ENCODE measurements around the gene FAM3A.

The FAM3A gene

DNA sequence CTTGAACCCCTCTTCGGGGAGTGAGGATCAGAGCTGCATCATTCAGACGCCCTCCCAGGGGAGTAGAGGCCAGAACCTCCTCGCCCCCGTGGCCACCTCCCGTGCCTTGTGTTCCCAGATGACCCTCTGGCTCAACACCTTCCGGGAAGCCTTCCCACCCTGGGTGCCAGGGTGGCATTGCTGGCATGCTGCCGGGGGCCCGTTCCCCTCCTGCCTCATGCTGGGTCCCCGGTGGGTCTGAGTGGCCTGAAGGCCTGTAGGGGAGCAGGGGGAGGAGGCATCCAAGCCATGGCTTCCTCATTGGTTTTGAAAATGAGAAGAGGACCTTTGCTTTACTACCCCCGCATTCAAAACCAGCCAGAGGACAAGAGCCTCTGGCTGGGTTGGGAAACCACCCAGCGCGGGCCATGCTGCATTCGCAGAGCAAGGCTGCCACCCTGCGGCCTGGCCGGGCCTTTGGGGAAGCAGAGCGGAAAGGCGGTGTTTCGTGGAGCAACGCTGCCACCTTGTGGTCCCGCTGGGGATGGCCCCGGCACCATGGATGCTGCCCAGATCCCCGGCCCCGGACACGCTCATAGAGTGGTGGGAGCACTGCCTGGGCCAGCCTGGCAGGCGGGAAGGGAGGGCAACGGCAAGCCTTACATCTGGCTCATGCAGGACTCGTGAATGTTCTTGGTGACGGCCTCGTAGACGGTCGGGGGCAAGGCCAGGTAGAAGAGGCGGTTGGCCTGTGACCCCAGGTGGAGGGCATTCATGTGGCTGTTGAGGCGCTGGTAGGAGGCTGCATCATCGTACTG, 18.7 kb upstream of the FAM3A start:
- DNase-seq (ENCODE audit: low spot score), result peak; percentile 86

DNA sequence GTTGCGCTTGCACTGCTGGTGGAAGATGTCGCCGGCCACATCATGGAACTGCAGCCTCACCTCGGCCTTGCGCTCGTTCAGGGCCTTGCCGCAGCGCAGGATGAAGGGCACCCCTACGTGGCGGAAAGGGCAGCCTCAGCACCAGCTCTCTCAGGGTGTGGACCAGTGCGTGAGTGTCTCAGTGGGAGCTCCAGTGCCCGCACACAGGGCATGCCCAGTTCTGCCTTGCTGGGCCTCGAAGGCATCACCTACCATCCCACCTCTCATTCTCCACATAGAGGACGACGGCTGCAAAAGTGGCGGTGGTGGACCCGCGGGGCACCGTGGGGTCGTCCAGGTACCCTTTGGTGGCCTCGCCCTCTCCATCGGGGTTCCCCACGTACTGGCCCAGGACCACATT, 16.7 kb upstream of the FAM3A start:
- DNase-seq (ENCODE audit: low spot score), result no peak

GRCh38 chrX:154531626-154532025, 15.6 kb upstream of the FAM3A start:
- DNase-seq (ENCODE audit: low spot score), result no peak

GRCh38 chrX:154530286-154530685, 14.3 kb upstream of the FAM3A start:
- DNase-seq (ENCODE audit: low spot score), result no peak

DNA sequence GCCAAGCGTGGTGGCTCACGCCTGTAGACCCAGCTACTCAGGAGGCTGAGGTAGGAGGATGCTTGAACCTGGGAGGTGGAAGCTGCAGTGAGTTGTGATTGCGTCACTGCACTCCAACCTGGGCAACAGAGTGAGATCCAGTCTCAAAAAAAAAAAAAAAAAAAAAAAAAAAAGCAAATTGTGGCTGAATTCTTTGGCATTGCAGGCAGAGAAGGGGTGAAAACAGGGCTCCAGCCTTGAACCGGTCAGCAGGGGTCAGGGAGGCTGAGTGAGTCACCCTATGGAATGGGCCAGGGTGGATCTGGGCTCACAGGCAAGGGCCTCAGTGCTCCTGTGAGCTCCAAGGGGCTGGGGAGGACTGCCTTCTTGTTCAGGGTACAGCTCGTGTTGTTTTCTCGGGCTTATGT, 13.2 kb upstream of the FAM3A start:
- no peak for DNase-seq (ENCODE audit: low spot score)

DNA sequence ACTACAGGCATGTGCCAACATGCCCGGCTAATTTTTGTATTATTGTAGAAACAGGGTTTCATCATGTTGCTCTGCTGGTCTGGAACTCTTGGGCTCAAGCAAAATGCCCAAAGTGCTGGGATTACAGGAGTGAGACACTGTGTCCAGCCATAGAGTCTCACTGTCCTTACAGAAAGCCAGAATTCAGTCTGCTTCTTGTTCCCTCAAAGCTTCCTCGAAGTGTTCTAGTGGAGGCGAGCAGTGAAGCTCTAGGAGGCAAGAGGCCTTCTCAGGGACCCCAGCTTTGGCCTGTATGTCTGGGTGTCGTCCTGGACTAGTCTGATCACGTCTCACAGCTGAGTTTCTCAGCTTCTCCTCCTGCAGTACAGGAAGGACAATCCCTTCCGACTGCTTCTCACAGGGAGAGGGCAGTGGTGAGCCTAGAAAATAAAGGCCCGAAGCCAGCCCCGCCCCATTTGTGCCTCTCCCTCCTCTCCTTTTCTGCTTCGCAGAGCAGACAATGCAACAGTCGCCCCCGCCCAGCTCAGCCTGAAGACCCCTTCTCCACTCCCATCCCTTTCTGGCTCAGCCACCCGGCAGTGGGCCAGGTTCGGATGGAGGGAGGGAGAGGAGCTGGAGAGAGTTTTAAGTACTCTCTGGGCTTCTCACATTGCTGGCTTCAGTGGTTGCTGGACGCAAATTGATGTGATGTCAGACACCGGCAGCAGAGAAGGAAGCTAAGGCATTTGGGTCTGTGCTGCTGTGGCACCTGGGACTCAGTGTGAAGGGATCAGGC, 11.1 kb upstream of the FAM3A start:
- peak; percentile 66 for DNase-seq (ENCODE audit: low spot score)

DNA sequence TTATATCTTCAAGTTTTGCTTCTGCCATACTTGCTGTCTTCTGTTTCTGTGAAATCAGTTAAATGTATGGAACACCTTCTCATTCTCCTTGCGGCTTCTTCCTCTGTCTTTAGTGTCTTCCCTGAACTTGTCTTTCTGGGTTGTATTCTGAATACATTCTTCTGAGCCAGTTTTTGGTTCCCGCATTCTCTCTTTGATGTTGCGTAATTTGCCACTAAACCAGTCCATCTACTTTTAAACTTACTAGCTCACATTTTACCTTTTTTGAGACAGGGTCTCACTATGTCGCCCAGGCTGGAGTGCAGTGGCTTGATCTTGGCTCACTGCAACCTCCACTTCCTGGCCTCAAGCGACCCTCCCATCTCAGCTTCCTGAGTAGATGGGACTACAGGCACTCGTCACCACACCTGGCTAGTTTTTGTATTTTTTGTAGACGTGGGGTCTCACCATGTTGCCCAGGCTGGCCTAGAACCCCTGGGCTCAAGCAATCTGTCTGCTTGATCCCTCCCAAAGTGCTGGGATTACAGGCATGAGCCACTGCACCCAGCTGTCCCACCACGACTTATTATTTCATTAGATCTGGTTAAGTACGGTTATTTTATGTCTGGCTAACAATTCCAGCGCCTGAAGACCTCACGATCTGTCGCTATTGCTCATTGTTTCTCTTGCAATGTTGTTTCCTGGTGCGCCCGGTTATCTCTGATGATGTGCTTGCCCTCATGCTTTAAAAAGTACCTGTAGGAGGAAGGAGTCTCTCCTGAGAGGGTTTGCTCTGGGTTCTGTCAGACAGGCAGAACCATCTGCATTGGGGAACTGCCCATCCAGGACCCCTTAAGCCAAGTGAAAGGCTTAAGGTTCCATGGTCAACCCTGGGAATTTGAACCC, 9.8 kb upstream of the FAM3A start:
- DNase-seq (ENCODE audit: low spot score), result no peak

DNA sequence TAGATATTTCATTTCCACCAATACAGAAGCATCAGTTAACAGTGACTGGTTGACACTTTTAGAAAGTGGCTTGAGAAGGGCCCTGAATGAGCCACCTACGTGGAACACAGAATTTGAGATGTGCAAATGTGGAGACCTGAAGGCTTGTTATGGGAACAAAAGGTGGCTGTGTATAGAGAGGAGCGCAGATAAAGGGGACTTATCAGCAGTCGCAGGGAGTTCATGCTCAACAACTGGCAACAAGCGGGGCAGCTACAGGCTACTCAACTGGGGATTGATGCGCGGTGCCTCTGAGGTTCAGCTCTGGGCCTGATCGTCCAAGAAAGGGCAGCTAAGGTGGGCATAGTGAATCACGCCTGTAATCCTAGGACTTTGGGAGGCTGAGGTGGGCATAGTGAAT, 3.4 kb upstream of the FAM3A start:
- no peak for DNase-seq (ENCODE audit: low spot score)

GRCh38 chrX:154517101-154517781, 1.2 kb upstream of the FAM3A start:
- no peak for DNase-seq (ENCODE audit: low spot score)

GRCh38 chrX:154516656-154517100, 646 bp upstream of the FAM3A start:
- DNase-seq (ENCODE audit: low spot score), result peak; percentile 12

- DNase-seq (ENCODE audit: low spot score), result peak; percentile 24
Observed at GRCh38 chrX:154515090-154515965, 704 bp downstream of the FAM3A start.

DNA sequence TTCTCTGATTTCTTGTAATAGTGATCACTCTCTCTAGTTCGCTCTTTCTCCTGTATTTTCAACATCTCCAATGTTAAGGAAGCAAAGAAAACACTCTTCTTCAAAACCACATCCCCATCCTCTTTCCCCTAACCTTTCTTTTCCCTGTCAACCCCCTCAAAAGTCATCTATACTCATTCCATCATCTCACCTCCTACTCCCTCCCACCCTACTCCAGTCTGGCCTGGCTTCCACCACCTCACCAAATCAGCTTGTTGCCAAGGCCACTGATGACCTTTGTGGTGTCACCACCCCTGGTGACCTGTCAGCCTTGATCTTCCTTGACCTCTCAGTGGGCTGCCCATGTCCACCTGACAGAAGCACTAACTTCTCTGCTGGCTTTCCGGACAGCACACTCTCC, 2.3 kb downstream of the FAM3A start:
- DNase-seq (ENCODE audit: low spot score), result no peak

- DNase-seq (ENCODE audit: low spot score), result no peak
Observed at GRCh38 chrX:154512879-154513553, 3.0 kb downstream of the FAM3A start.

DNA sequence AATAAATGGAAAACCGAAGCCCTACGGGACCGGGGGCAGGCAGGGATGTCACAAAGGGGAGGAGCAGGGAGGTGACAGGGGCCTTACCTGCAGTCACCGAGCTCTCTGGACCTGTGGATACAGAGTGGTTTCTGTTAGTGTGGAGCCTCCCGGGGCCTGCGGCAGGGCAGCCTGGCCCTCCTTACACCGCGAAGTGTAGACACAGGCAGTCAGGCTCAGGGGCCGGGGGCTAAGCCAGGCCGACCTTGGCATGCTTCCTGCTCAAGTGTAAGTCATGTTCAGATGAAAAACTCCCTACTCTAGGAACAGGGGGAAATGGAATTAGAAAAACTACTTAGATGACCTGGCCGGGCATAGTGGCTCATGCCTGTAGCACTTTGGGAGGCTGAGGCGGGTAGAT, 4.3 kb downstream of the FAM3A start:
- DNase-seq (ENCODE audit: low spot score), result no peak

DNA sequence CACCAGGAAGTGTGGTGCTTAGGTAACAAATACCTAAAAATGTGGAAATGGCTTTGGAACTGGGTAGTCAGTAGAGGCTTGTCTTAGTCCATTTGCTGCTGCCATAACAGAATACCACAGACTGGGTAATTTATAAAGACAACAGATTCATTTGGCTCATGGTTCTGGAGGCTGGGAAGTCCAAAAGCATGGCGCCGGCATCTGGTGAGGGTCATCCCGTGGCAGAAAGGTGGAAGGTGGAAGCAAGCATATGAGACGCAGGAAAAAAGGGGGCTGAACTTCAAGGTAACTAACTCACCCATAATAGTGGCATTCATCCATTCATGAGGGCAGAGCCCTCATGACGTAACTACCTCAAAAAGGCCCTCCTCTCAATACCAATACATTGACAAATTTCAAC, 6.6 kb downstream of the FAM3A start:
- DNase-seq (ENCODE audit: low spot score), result no peak

DNA sequence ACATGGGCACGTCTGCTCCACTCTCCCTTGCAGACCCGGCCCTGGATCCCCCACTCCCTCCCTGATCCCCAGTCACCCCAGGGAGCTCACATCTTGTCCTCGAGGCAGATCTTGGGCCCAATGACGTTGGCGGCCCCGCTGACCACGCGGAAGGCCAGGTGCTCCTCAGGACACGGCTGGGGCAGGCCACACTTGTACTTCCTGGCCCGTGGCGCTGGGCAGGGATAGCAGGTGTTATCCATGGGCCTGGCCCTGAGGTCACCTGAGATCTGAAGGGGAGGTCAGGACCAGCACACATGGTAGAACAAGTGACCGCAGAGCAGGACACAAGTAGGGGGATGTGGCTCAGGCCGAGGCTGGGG, 7.7 kb downstream of the FAM3A start:
- DNase-seq (ENCODE audit: low spot score), result no peak

GRCh38 chrX:154507673-154508383, 8.2 kb downstream of the FAM3A start:
- no peak for DNase-seq (ENCODE audit: low spot score)

GRCh38 chrX:154506483-154507332, 9.3 kb downstream of the FAM3A start:
- DNase-seq (ENCODE audit: low spot score), result no peak

GRCh38 chrX:154505734-154506133, 10.3 kb downstream of the FAM3A start:
- DNase-seq (ENCODE audit: low spot score), result no peak

All from CD4-positive, alpha-beta T cell treated with Interleukin-2 at 100 ng/mL for 4 hours (primary cell).